ENCODE measurements around the gene ETV5. TPM values are rescaled to one million over a fixed set of nuclear protein-coding genes. Genes with fewer than 3 reads are reported as not detected.

Gene ETV5
- total RNA-seq, 4 donors from 2014 or later, result 9.8 to 18.3 (median 12.2) TPM

DNA sequence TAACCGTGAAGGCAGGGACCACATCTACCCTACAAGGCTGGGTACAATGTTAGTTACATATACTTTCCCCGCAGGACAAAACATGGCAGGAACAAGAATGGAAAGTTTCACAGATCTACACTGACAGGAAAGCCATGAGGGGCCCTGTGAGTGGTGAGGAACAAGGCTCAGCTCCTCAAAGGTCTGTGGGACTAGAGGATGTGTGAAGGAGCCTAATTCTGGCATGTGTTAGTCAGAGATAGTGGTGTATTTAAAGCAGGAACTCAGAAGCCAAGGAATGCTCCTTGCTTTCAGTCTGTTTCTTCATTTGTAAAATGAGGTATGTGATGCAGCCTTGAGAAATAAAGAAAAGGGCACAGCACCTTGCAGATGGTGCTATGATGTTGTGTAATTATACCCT, 25.1 kb downstream of the ETV5 start:
- Histone ChIP-seq H3K4me3 (no peak overlapping the region), H3K4me1 (no peaks in the 10 kb centered on the region), H3K36me3 (peaks cover 0 to 12% (median 0%) of the 10 kb centered on the region in 3 donors), H3K9me3 (no peaks in the 10 kb centered on the region), H3K27me3 (no peaks in the 10 kb centered on the region), H3K27ac (no peak overlapping the region)
- no peak for DNase-seq (ENCODE audit: low spot score in 2 of 2)
- TF ChIP-seq, protein P1, sequence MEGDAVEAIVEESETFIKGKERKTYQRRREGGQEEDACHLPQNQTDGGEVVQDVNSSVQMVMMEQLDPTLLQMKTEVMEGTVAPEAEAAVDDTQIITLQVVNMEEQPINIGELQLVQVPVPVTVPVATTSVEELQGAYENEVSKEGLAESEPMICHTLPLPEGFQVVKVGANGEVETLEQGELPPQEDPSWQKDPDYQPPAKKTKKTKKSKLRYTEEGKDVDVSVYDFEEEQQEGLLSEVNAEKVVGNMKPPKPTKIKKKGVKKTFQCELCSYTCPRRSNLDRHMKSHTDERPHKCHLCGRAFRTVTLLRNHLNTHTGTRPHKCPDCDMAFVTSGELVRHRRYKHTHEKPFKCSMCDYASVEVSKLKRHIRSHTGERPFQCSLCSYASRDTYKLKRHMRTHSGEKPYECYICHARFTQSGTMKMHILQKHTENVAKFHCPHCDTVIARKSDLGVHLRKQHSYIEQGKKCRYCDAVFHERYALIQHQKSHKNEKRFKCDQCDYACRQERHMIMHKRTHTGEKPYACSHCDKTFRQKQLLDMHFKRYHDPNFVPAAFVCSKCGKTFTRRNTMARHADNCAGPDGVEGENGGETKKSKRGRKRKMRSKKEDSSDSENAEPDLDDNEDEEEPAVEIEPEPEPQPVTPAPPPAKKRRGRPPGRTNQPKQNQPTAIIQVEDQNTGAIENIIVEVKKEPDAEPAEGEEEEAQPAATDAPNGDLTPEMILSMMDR (IDR thresholded peaks at IDR 0.05), result no peak
- TF ChIP-seq POLR2A (IDR thresholded peaks at IDR 0.05), result no peak
- WGBS, 2 donors, result 93 to 97% methylated on average over 2 of the region's 2 CpGs

DNA sequence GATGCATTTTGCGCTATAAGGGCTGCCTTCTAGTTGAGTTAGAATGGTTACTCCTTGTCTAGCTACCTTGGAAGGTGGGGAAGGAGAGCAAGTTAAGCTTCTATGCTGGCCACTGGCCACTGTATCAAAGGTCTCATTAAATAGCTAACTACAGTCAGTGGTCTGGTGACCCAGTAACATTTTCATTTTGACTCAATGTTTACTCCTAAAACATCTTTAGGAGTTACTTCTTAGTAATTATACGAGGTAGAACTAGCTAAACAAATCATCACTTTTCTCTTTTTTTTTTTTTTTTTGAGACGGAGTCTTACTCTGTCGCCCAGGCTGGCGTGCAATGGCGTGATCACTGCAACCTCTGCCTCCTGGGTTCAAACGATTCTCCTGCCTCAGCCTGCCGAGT, 26.7 kb downstream of the ETV5 start:
- no peak for DNase-seq (ENCODE audit: low spot score in 2 of 2)
- Histone ChIP-seq H3K27ac (no peak overlapping the region), H3K27me3 (no peaks in the 10 kb centered on the region), H3K9me3 (no peaks in the 10 kb centered on the region), H3K4me3 (no peak overlapping the region), H3K4me1 (no peaks in the 10 kb centered on the region), H3K36me3 (peaks cover 0 to 12% (median 0%) of the 10 kb centered on the region in 3 donors)
- no peak for TF ChIP-seq POLR2A (IDR thresholded peaks at IDR 0.05)
- TF ChIP-seq EP300 (IDR thresholded peaks at IDR 0.05), result no peak
- TF ChIP-seq, protein P1 (IDR thresholded peaks at IDR 0.05), result no peak
- 97 to 98% methylated on average over 8 of the region's 8 CpGs for WGBS, 2 donors

DNA sequence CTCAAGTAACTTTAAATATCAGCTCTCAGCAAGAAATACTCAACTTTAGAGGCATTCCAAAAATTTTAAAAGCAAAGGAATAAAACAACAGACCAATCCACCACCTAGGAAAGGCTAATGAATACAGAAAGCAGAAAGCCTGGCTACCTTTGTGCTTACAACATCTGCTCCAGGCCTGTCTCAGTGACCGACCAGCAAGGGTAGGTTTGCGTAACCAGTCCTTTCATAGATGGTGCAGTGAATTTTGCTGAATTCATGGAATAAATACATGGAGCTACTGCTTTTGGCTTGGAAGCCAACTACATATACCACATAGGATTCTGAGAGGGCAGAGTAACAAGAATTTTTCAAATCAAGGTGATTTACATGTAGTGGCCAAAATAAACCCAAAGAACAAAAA, 27.2 kb downstream of the ETV5 start:
- Histone ChIP-seq H3K27ac (no peak overlapping the region), H3K27me3 (no peaks in the 10 kb centered on the region), H3K36me3 (peaks cover 0 to 12% (median 0%) of the 10 kb centered on the region in 3 donors), H3K4me3 (no peak overlapping the region), H3K9me3 (no peaks in the 10 kb centered on the region), H3K4me1 (no peaks in the 10 kb centered on the region)
- DNase-seq (ENCODE audit: low spot score in 2 of 2), result no peak
- WGBS, 2 donors, result 95 to 96% methylated on average over 2 of the region's 2 CpGs
- TF ChIP-seq, protein P1 (IDR thresholded peaks at IDR 0.05), result no peak
- TF ChIP-seq EP300 (IDR thresholded peaks at IDR 0.05) (no peak), POLR2A (IDR thresholded peaks at IDR 0.05) (no peak)

DNA sequence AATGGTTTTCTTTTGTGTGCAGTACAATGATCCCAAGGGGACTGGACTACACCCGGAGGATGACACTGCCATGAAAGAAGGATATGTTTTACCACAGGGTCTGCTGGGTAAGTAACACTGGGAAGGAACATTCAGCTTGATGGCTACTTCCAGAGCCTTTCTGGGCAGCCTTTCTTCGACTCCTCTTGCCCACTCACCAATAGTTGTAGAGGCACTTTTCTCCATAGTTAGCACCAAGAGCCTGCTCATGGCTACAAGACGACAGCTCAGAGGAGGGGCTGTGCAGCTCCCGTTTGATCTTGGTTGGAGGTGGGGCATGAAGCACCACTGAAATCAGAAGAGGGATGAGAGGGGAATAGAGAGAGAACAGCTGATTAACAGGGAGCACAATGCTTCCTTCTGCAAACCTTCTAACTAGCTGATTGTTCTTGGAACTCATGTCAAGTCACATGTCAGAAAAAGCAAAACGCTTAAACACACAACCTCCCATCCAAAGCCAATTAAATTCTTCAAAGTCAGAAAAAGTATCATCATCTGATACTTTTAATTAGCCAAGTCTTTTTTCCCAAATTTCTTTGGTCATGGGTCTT, 27.9 kb downstream of the ETV5 start:
- Histone ChIP-seq H3K36me3 (peaks cover 0 to 12% (median 0%) of the 10 kb centered on the region in 3 donors), H3K4me3 (no peak overlapping the region), H3K27me3 (no peaks in the 10 kb centered on the region), H3K27ac (no peak overlapping the region), H3K4me1 (no peaks in the 10 kb centered on the region), H3K9me3 (no peaks in the 10 kb centered on the region)
- WGBS, 2 donors, result 50 to 51% methylated on average over 5 of the region's 5 CpGs
- no peak for DNase-seq (ENCODE audit: low spot score in 2 of 2)
- TF ChIP-seq EP300 (IDR thresholded peaks at IDR 0.05) (no peak), POLR2A (IDR thresholded peaks at IDR 0.05) (no peak)
- TF ChIP-seq, protein P1 (IDR thresholded peaks at IDR 0.05), result no peak

DNA sequence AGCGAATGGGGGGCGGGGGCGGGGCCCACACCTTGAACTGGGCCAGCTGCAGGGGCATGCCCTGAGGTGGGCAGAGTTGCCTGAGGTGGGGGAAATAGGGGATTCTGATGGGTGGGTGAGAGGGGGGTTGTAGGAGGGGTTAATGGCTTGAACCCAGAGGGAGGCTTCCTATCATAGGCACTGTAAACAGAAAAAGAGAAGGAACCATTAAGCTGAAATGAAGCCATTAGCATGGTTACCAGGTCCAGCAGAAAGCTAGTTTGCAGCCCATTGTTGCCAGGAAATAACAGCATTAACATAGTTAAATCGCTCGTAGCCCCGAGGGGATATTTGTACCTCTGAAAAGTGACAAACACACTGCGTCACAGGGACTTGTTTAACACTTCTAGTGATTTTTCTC, 29.0 kb downstream of the ETV5 start:
- Histone ChIP-seq H3K9me3 (peaks cover 0 to 4% (median 0%) of the 10 kb centered on the region in 4 donors), H3K36me3 (peaks cover 0 to 21% (median 0%) of the 10 kb centered on the region in 3 donors), H3K4me3 (no peak overlapping the region), H3K27ac (no peak overlapping the region), H3K27me3 (no peaks in the 10 kb centered on the region), H3K4me1 (no peaks in the 10 kb centered on the region)
- no peak for TF ChIP-seq EP300 (IDR thresholded peaks at IDR 0.05)
- TF ChIP-seq, protein P1 (IDR thresholded peaks at IDR 0.05), result no peak
- TF ChIP-seq POLR2A (IDR thresholded peaks at IDR 0.05), result no peak
- WGBS, 2 donors, result 75 to 81% methylated on average over 7 of the region's 7 CpGs
- no peak for DNase-seq (ENCODE audit: low spot score in 2 of 2)

Data from tibial nerve (tissue), 4 donors.